ENCODE measurements around the gene POLN.
"Not testable (repeated sequence)": the region's sequence is repeated elsewhere in the genome, so short reads cannot be mapped to it uniquely, and the experiment has no call there.

The POLN gene

GRCh38 chr4:2231082-2231481 is 10.8 kb downstream of the POLN start:
- Histone ChIP-seq H3K9me3 (ENCODE audit: control insufficient read depth, insufficient read depth, low read length) (no peaks in the 10 kb centered on the region), H3K27ac (ENCODE audit: low read depth, low read length) (no peak overlapping the region), H3K36me3 (ENCODE audit: control insufficient read depth, insufficient read depth, low read length) (peaks cover 44% of the 10 kb centered on the region)

GRCh38 chr4:2226261-2226660 is 15.7 kb downstream of the POLN start:
- Histone ChIP-seq H3K9ac (ENCODE audit: low read depth, low read length) (no peak overlapping the region), H3K27me3 (ENCODE audit: control insufficient read depth, insufficient read depth, low read length) (no peaks in the 10 kb centered on the region), H3K36me3 (ENCODE audit: control insufficient read depth, insufficient read depth, low read length) (peaks cover 6% of the 10 kb centered on the region; the same call in 1 of the 2 replicates), H3K4me3 (ENCODE audit: low read depth, low read length) (no peak overlapping the region), H3K4me1 (ENCODE audit: control insufficient read depth, insufficient read depth, low read length) (peaks cover 22% of the 10 kb centered on the region), H3K9me3 (ENCODE audit: control insufficient read depth, insufficient read depth, low read length) (no peaks in the 10 kb centered on the region), H3K27ac (ENCODE audit: low read depth, low read length) (no peak overlapping the region)

More at GRCh38 chr4:2231082-2231481, 10.8 kb downstream of the POLN start:
- no peak overlapping the region for H3K9ac ChIP-seq (ENCODE audit: low read depth, low read length)
- no peak overlapping the region for H3K4me3 ChIP-seq (ENCODE audit: low read depth, low read length)
- H3K27me3 ChIP-seq (ENCODE audit: control insufficient read depth, insufficient read depth, low read length) = no peaks in the 10 kb centered on the region
- no peaks in the 10 kb centered on the region for H3K4me1 ChIP-seq (ENCODE audit: control insufficient read depth, insufficient read depth, low read length)

- no peak overlapping the region for H3K9ac ChIP-seq (ENCODE audit: low read depth, low read length)
- no peak overlapping the region for H3K27ac ChIP-seq (ENCODE audit: low read depth, low read length)
- no peak overlapping the region for H3K4me3 ChIP-seq (ENCODE audit: low read depth, low read length)
- no peaks in the 10 kb centered on the region for H3K9me3 ChIP-seq (ENCODE audit: control insufficient read depth, insufficient read depth, low read length)
- H3K4me1 ChIP-seq (ENCODE audit: control insufficient read depth, insufficient read depth, low read length) = peaks cover 33% of the 10 kb centered on the region
- no peaks in the 10 kb centered on the region; the same call in 1 of the 2 replicates for H3K27me3 ChIP-seq (ENCODE audit: control insufficient read depth, insufficient read depth, low read length)
- H3K36me3 ChIP-seq (ENCODE audit: control insufficient read depth, insufficient read depth, low read length) = peaks cover 4% of the 10 kb centered on the region; the same call in 1 of the 2 replicates
Measured at GRCh38 chr4:2222838-2223237, 19.1 kb downstream of the POLN start.

- H3K27me3 ChIP-seq (ENCODE audit: control insufficient read depth, insufficient read depth, low read length); H3K4me3 ChIP-seq (ENCODE audit: low read depth, low read length); H3K36me3 ChIP-seq (ENCODE audit: control insufficient read depth, insufficient read depth, low read length); H3K9me3 ChIP-seq (ENCODE audit: control insufficient read depth, insufficient read depth, low read length): not testable (repeated sequence)
- Histone ChIP-seq H3K27ac (ENCODE audit: low read depth, low read length) (peak overlapping the region; percentile 86), H3K9ac (ENCODE audit: low read depth, low read length) (0 out of 2 replicates have a peak overlapping the region, but pooled peaks have one; percentile 9), H3K4me1 (ENCODE audit: control insufficient read depth, insufficient read depth, low read length) (peaks cover 33% of the 10 kb centered on the region)
Measured at GRCh38 chr4:2221378-2221777, 20.5 kb downstream of the POLN start.

GRCh38 chr4:2220016-2220630 is 21.8 kb downstream of the POLN start:
- no peaks in the 10 kb centered on the region; the same call in 1 of the 2 replicates for H3K27me3 ChIP-seq (ENCODE audit: control insufficient read depth, insufficient read depth, low read length)
- no peak overlapping the region for H3K4me3 ChIP-seq (ENCODE audit: low read depth, low read length)
- no peaks in the 10 kb centered on the region for H3K9me3 ChIP-seq (ENCODE audit: control insufficient read depth, insufficient read depth, low read length)
- H3K4me1 ChIP-seq (ENCODE audit: control insufficient read depth, insufficient read depth, low read length) = peaks cover 39% of the 10 kb centered on the region
- no peaks in the 10 kb centered on the region for H3K36me3 ChIP-seq (ENCODE audit: control insufficient read depth, insufficient read depth, low read length)
- H3K27ac ChIP-seq (ENCODE audit: low read depth, low read length) = peak overlapping the region; percentile 46
- H3K9ac ChIP-seq (ENCODE audit: low read depth, low read length) = no peak overlapping the region

- no peaks in the 10 kb centered on the region; the same call in 1 of the 2 replicates for H3K27me3 ChIP-seq (ENCODE audit: control insufficient read depth, insufficient read depth, low read length)
- no peak overlapping the region for H3K9ac ChIP-seq (ENCODE audit: low read depth, low read length)
- no peak overlapping the region for H3K27ac ChIP-seq (ENCODE audit: low read depth, low read length)
- no peaks in the 10 kb centered on the region for H3K9me3 ChIP-seq (ENCODE audit: control insufficient read depth, insufficient read depth, low read length)
- H3K4me1 ChIP-seq (ENCODE audit: control insufficient read depth, insufficient read depth, low read length) = peaks cover 42% of the 10 kb centered on the region
- H3K36me3 ChIP-seq (ENCODE audit: control insufficient read depth, insufficient read depth, low read length) = no peaks in the 10 kb centered on the region
- H3K4me3 ChIP-seq (ENCODE audit: low read depth, low read length) = no peak overlapping the region
Measured at GRCh38 chr4:2219233-2219760, 22.6 kb downstream of the POLN start.

- no peaks in the 10 kb centered on the region for H3K9me3 ChIP-seq (ENCODE audit: control insufficient read depth, insufficient read depth, low read length)
- no peaks in the 10 kb centered on the region for H3K36me3 ChIP-seq (ENCODE audit: control insufficient read depth, insufficient read depth, low read length)
- no peak overlapping the region for H3K9ac ChIP-seq (ENCODE audit: low read depth, low read length)
- no peaks in the 10 kb centered on the region; the same call in 1 of the 2 replicates for H3K27me3 ChIP-seq (ENCODE audit: control insufficient read depth, insufficient read depth, low read length)
- no peak overlapping the region for H3K4me3 ChIP-seq (ENCODE audit: low read depth, low read length)
- H3K4me1 ChIP-seq (ENCODE audit: control insufficient read depth, insufficient read depth, low read length) = peaks cover 41% of the 10 kb centered on the region
- no peak overlapping the region for H3K27ac ChIP-seq (ENCODE audit: low read depth, low read length)
Measured at GRCh38 chr4:2218436-2218835, 23.5 kb downstream of the POLN start.

- H3K9ac ChIP-seq (ENCODE audit: low read depth, low read length) = no peak overlapping the region
- H3K4me1 ChIP-seq (ENCODE audit: control insufficient read depth, insufficient read depth, low read length) = peaks cover 34% of the 10 kb centered on the region
- no peak overlapping the region for H3K4me3 ChIP-seq (ENCODE audit: low read depth, low read length)
- no peaks in the 10 kb centered on the region for H3K9me3 ChIP-seq (ENCODE audit: control insufficient read depth, insufficient read depth, low read length)
- H3K36me3 ChIP-seq (ENCODE audit: control insufficient read depth, insufficient read depth, low read length) = no peaks in the 10 kb centered on the region
- H3K27me3 ChIP-seq (ENCODE audit: control insufficient read depth, insufficient read depth, low read length) = no peaks in the 10 kb centered on the region; the same call in 1 of the 2 replicates
- H3K27ac ChIP-seq (ENCODE audit: low read depth, low read length) = no peak overlapping the region
Measured at GRCh38 chr4:2217726-2218125, 24.2 kb downstream of the POLN start.

- Histone ChIP-seq H3K4me1 (ENCODE audit: control insufficient read depth, insufficient read depth, low read length) (peaks cover 9% of the 10 kb centered on the region), H3K4me3 (ENCODE audit: low read depth, low read length) (no peak overlapping the region), H3K36me3 (ENCODE audit: control insufficient read depth, insufficient read depth, low read length) (no peaks in the 10 kb centered on the region), H3K27me3 (ENCODE audit: control insufficient read depth, insufficient read depth, low read length) (no peaks in the 10 kb centered on the region), H3K9ac (ENCODE audit: low read depth, low read length) (no peak overlapping the region), H3K9me3 (ENCODE audit: control insufficient read depth, insufficient read depth, low read length) (no peaks in the 10 kb centered on the region), H3K27ac (ENCODE audit: low read depth, low read length) (no peak overlapping the region)
Measured at GRCh38 chr4:2212831-2213230, 29.1 kb downstream of the POLN start.

- H3K4me3 ChIP-seq (ENCODE audit: low read depth, low read length); H3K9me3 ChIP-seq (ENCODE audit: control insufficient read depth, insufficient read depth, low read length); H3K27ac ChIP-seq (ENCODE audit: low read depth, low read length); H3K36me3 ChIP-seq (ENCODE audit: control insufficient read depth, insufficient read depth, low read length); H3K27me3 ChIP-seq (ENCODE audit: control insufficient read depth, insufficient read depth, low read length); H3K4me1 ChIP-seq (ENCODE audit: control insufficient read depth, insufficient read depth, low read length); H3K9ac ChIP-seq (ENCODE audit: low read depth, low read length): not testable (repeated sequence)
Measured at GRCh38 chr4:2202789-2203188, 39.1 kb downstream of the POLN start.

GRCh38 chr4:2194496-2194895 is 47.4 kb downstream of the POLN start:
- no peaks in the 10 kb centered on the region for H3K9me3 ChIP-seq (ENCODE audit: control insufficient read depth, insufficient read depth, low read length)
- H3K4me3 ChIP-seq (ENCODE audit: low read depth, low read length) = no peak overlapping the region
- no peak overlapping the region for H3K9ac ChIP-seq (ENCODE audit: low read depth, low read length)

More at GRCh38 chr4:2194496-2194895, 47.4 kb downstream of the POLN start:
- Histone ChIP-seq H3K36me3 (ENCODE audit: control insufficient read depth, insufficient read depth, low read length) (no peaks in the 10 kb centered on the region), H3K27ac (ENCODE audit: low read depth, low read length) (no peak overlapping the region), H3K4me1 (ENCODE audit: control insufficient read depth, insufficient read depth, low read length) (no peaks in the 10 kb centered on the region), H3K27me3 (ENCODE audit: control insufficient read depth, insufficient read depth, low read length) (no peaks in the 10 kb centered on the region)
